ENCODE data around the gene OR52N1.

DNA sequence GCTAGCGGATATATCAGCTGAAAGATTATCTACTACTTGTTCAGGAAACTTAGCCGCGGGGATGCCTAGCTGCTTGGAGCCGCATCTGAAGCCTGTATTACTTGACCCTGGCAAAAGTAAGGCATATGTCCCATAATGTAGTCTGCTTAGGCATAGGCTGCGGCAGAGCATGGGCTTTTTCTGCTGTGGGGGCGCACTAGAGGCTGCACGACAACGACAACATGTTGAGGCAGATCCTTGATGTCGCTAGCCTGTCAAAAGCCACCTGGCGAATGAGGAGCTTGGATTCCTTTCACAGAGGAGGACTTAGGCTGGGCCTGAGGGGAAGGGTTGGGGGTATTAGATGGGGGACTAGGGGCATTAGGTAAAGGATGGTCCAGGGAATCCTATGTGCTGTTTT lies 16.5 kb upstream of the OR52N1 start:
- TF ChIP-seq, protein P1, sequence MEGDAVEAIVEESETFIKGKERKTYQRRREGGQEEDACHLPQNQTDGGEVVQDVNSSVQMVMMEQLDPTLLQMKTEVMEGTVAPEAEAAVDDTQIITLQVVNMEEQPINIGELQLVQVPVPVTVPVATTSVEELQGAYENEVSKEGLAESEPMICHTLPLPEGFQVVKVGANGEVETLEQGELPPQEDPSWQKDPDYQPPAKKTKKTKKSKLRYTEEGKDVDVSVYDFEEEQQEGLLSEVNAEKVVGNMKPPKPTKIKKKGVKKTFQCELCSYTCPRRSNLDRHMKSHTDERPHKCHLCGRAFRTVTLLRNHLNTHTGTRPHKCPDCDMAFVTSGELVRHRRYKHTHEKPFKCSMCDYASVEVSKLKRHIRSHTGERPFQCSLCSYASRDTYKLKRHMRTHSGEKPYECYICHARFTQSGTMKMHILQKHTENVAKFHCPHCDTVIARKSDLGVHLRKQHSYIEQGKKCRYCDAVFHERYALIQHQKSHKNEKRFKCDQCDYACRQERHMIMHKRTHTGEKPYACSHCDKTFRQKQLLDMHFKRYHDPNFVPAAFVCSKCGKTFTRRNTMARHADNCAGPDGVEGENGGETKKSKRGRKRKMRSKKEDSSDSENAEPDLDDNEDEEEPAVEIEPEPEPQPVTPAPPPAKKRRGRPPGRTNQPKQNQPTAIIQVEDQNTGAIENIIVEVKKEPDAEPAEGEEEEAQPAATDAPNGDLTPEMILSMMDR (IDR thresholded peaks at IDR 0.05): no peak
- no peak for TF ChIP-seq POLR2A (IDR thresholded peaks at IDR 0.05)
